COR-L47 (cell line): Measurements from ENCODE around the gene MRPS18A.
"Not testable (repeated sequence)": the region's sequence is repeated elsewhere in the genome, so short reads cannot be mapped to it uniquely, and the experiment has no call there.

Experiments
- DNase-seq: peaks from one replicate; lab custom pipeline; 2025; lab: John Stamatoyannopoulos, UW

MRPS18A gene

GRCh38 chr6:43635387-43636307 lies 51.9 kb downstream of the MRPS18A start, which contains the start of gene MAD2L1BP:
MAD2L1BP (plus strand) TSS chr6:43635840; CDS start chr6:43635876, 36 bp downstream.
- DNase-seq = peak; percentile 81

GRCh38 chr6:43634702-43635303 lies 52.8 kb downstream of the MRPS18A start:
- DNase-seq = no peak

- not testable (repeated sequence) for DNase-seq
Measured at GRCh38 chr6:43633002-43633401, 54.6 kb downstream of the MRPS18A start.

GRCh38 chr6:43630980-43631619 lies 56.5 kb downstream of the MRPS18A start:
- no peak for DNase-seq

- peak; percentile 95 for DNase-seq
Measured at GRCh38 chr6:43629505-43630300, 57.9 kb downstream of the MRPS18A start.

- peak; percentile 99 for DNase-seq
Measured at GRCh38 chr6:43629104-43629504, 58.5 kb downstream of the MRPS18A start, which contains the start of gene GTPBP2. GTPBP2 (minus strand) TSS chr6:43629264; CDS start chr6:43629162, 102 bp downstream.

- DNase-seq = peak; percentile 32
Measured at GRCh38 chr6:43628393-43629103, 59.0 kb downstream of the MRPS18A start.

GRCh38 chr6:43627008-43627825 lies 60.4 kb downstream of the MRPS18A start:
- peak; percentile 60 for DNase-seq

GRCh38 chr6:43625393-43625992 lies 62.1 kb downstream of the MRPS18A start:
- DNase-seq = no peak

GRCh38 chr6:43624786-43625288 lies 62.8 kb downstream of the MRPS18A start:
- DNase-seq = no peak

GRCh38 chr6:43623880-43624785 lies 63.5 kb downstream of the MRPS18A start:
- DNase-seq = no peak

- no peak for DNase-seq
Measured at GRCh38 chr6:43622541-43622940, 65.0 kb downstream of the MRPS18A start.

GRCh38 chr6:43621836-43622180 lies 65.8 kb downstream of the MRPS18A start:
- no peak for DNase-seq
